ENCODE results near the gene CCND2. TPM values are rescaled to one million over a fixed set of nuclear protein-coding genes. Genes with fewer than 3 reads are reported as not detected.

The CCND2 gene
- total and polyA plus RNA-seq, 2 of the 4 experiments (the other 2 are of a cell fraction), result 1.1 to 2.3 TPM

DNA sequence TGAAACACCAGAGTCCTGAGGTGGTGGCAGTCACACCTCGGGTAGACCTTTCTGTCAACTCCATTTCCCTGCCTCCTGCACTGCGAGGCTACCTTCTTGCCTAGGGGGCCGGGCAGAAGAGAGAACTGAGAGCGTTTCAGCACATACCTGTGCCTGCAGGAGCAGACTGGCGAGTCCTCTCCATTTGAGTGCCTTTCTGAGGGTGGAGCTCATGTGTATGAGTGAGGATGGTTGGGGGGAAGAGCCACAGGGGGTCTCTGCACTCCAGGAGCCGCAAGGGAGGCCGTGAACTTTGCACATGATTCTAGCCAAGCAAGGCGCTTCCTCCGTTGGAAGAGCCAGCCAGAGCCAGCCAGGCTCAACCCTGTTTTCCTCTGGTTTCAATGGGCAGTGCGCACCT lies 31.0 kb upstream of the CCND2 start:
- no peak for TF ChIP-seq POLR2A (IDR thresholded peaks at IDR 0.05; ENCODE audit: low read depth, low read length)
- TF ChIP-seq, protein P1, sequence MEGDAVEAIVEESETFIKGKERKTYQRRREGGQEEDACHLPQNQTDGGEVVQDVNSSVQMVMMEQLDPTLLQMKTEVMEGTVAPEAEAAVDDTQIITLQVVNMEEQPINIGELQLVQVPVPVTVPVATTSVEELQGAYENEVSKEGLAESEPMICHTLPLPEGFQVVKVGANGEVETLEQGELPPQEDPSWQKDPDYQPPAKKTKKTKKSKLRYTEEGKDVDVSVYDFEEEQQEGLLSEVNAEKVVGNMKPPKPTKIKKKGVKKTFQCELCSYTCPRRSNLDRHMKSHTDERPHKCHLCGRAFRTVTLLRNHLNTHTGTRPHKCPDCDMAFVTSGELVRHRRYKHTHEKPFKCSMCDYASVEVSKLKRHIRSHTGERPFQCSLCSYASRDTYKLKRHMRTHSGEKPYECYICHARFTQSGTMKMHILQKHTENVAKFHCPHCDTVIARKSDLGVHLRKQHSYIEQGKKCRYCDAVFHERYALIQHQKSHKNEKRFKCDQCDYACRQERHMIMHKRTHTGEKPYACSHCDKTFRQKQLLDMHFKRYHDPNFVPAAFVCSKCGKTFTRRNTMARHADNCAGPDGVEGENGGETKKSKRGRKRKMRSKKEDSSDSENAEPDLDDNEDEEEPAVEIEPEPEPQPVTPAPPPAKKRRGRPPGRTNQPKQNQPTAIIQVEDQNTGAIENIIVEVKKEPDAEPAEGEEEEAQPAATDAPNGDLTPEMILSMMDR (conservative IDR thresholded peaks at IDR 0.05; ENCODE audit: low read depth, low read length), result no peak
- TF ChIP-seq MXI1 (IDR thresholded peaks at IDR 0.05; ENCODE audit: borderline replicate concordance, low read depth, low read length), result no peak
- TF ChIP-seq, protein P2, sequence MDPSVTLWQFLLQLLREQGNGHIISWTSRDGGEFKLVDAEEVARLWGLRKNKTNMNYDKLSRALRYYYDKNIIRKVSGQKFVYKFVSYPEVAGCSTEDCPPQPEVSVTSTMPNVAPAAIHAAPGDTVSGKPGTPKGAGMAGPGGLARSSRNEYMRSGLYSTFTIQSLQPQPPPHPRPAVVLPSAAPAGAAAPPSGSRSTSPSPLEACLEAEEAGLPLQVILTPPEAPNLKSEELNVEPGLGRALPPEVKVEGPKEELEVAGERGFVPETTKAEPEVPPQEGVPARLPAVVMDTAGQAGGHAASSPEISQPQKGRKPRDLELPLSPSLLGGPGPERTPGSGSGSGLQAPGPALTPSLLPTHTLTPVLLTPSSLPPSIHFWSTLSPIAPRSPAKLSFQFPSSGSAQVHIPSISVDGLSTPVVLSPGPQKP (IDR thresholded peaks at IDR 0.05; ENCODE audit: borderline replicate concordance, low read depth, low read length), result no peak
- TF ChIP-seq SMC3 (IDR thresholded peaks at IDR 0.05; ENCODE audit: low read depth, low read length), result no peak
- no peak for TF ChIP-seq CHD1 (IDR thresholded peaks at IDR 0.05; ENCODE audit: low read depth, low read length)
- TF ChIP-seq FOS (IDR thresholded peaks at IDR 0.05; ENCODE audit: low read depth, low read length), result no peak
- no peak for TF ChIP-seq MAZ (IDR thresholded peaks at IDR 0.05; ENCODE audit: borderline replicate concordance, low read depth, low read length)
- Histone ChIP-seq H3K4ac (ENCODE audit: low read depth, low read length) (no peak overlapping the region), H3K56ac (ENCODE audit: extremely low read depth, insufficient read depth, low read length) (no peak overlapping the region), H2BK120ac (ENCODE audit: low read depth, low read length) (no peak overlapping the region), H4K8ac (ENCODE audit: low read depth in 2 of 2, low read length in 2 of 2) (no peak overlapping the region), H3K27me3 (ENCODE audit: control insufficient read depth, insufficient read depth, low read length) (no peaks in the 10 kb centered on the region), H2AK9ac (replicated peaks; ENCODE audit: low read depth, low read length, poor library complexity) (no peak overlapping the region), H3K9ac (ENCODE audit: low read depth, low read length) (no peak overlapping the region), H3K18ac (ENCODE audit: low read depth, low read length) (no peak overlapping the region), H3K4me3 (ENCODE audit: insufficient read depth, low read depth, low read length) (no peak overlapping the region), H4K20me1 (ENCODE audit: insufficient read depth, low read length) (no peaks in the 10 kb centered on the region), H3K79me1 (ENCODE audit: low read depth in 1 of 2, low read length in 2 of 2) (no peaks in the 10 kb centered on the region), H4K5ac (ENCODE audit: low read depth, low read length) (no peak overlapping the region), H2AK5ac (ENCODE audit: low read depth, low read length) (no peak overlapping the region), H3K9me1 (ENCODE audit: insufficient read depth, low read length) (no peaks in the 10 kb centered on the region), H2BK5ac (ENCODE audit: low read depth, low read length, poor library complexity, severe bottlenecking) (no peak overlapping the region), H2AFZ (replicated peaks; ENCODE audit: low read length, poor library complexity) (no peak overlapping the region), H3K23ac (ENCODE audit: low read depth, low read length) (no peak overlapping the region), H3K4me1 (ENCODE audit: control insufficient read depth, insufficient read depth, low read length) (no peaks in the 10 kb centered on the region), H2BK20ac (ENCODE audit: low read depth, low read length) (no peak overlapping the region), H3K4me2 (ENCODE audit: low read depth, low read length) (no peak overlapping the region), H3K27ac (ENCODE audit: insufficient read depth, low read length) (no peak overlapping the region), H4K91ac (ENCODE audit: insufficient read depth, low read depth, low read length) (no peak overlapping the region), H3K14ac (replicated peaks; ENCODE audit: low read depth, low read length) (no peak overlapping the region), H3K36me3 (ENCODE audit: control insufficient read depth, insufficient read depth, low read length) (no peaks in the 10 kb centered on the region), H2BK15ac (ENCODE audit: low read depth, low read length) (no peak overlapping the region), H3K9me3 (ENCODE audit: control insufficient read depth, insufficient read depth, low read length) (peaks cover 4% of the 10 kb centered on the region; the same call in 1 of the 2 replicates)
- ChIA-PET POLR2A (ENCODE audit: unreplicated experiment) (no interaction called here), CTCF (no interaction called here)
- ATAC-seq (ENCODE audit: low read depth), result no peak
- BruUV-seq (replicated peaks), result no TSS peak
- intact Hi-C loops (cut with micrococcal nuclease), result no loop called here
- dilution Hi-C loops (cut with HindIII; ENCODE audit: low sequenced_read_pairs, unreplicated experiment), result no loop called here
- in situ Hi-C loops (cut with MboI; ENCODE audit: low sequenced_read_pairs), result no loop called here
- WGBS, 2 experiments (ENCODE audit: extremely low coverage in 2 of 2, insufficient read length in 1 of 2), result 60% methylated on average over 3 of the region's 10 CpGs; no CpG with 5 or more reads in 1 of the 2 experiments
- DNase-seq, result no peak

Measured in IMR-90 (cell line).